CD14-positive monocyte (primary cell): ENCODE measurements around the gene RPL35A. TPM values are rescaled to one million over a fixed set of nuclear protein-coding genes. Genes with fewer than 3 reads are reported as not detected.

Source experiments
- DNase-seq, 3 donors: peaks; one replicate each; pipeline ENCODE4 v3.0.0-alpha.2; 2011 to 2022
- H2AFZ ChIP-seq: 2 replicates; pipeline ENCODE4 v1.6.0; 2012; ENCODE audit warnings: mild to moderate bottlenecking, low read depth, low read length, inconsistent platforms; ENCODE audit not compliant: insufficient read depth, poor library complexity, severe bottlenecking
- H3K27ac ChIP-seq, 2 donors: 1 replicate in 1 of 2; 2 replicates in 1 of 2; pipeline ENCODE4 v1.5.1; 2012 to 2013; ENCODE audit warnings: low read length in 2 of 2, control low read depth in 1 of 2, inconsistent platforms in 1 of 2, low read depth in 1 of 2, mild to moderate bottlenecking in 1 of 2
- H3K27me3 ChIP-seq, 2 donors: one replicate each; pipeline versions ENCODE4 v1.6.0 to v1.6.1; 2011 to 2013; ENCODE audit warnings: low read length in 2 of 2; ENCODE audit not compliant: control insufficient read depth in 2 of 2, insufficient read depth in 2 of 2
- H3K36me3 ChIP-seq, 2 donors: replicated peaks in 1 of 2; 1 replicate in 1 of 2; 2 replicates in 1 of 2; pipeline versions ENCODE4 v1.5.1 to v1.6.1; 2012 to 2013; ENCODE audit warnings: low read length in 2 of 2, control low read depth in 1 of 2, inconsistent platforms in 1 of 2, mild to moderate bottlenecking in 1 of 2; ENCODE audit not compliant: insufficient read depth in 2 of 2, control insufficient read depth in 1 of 2
- H3K4me1 ChIP-seq, 2 donors: 1 replicate in 1 of 2; 2 replicates in 1 of 2; pipeline versions ENCODE4 v1.5.1 to v1.6.1; 2012 to 2013; ENCODE audit warnings: low read length in 2 of 2, control low read depth in 1 of 2, inconsistent platforms in 1 of 2, mild to moderate bottlenecking in 1 of 2, moderate library complexity in 1 of 2; ENCODE audit not compliant: insufficient read depth in 2 of 2, control insufficient read depth in 1 of 2
- H3K4me2 ChIP-seq: replicated peaks from 2 replicates; pipeline ENCODE3; 2012; ENCODE audit warnings: low read length, moderate library complexity, mild to moderate bottlenecking; ENCODE audit not compliant: poor library complexity, severe bottlenecking; ENCODE audit errors: extremely low read depth
- H3K4me3 ChIP-seq, 3 experiments: fragments of 200-600 bp in 1 of 3; sonication (generic) in 1 of 3; replicated peaks in 1 of 3; 1 replicate in 2 of 3; 2 replicates in 1 of 3; pipeline ENCODE4 v1.5.1; 2011 to 2013; ENCODE audit warnings: low read length in 3 of 3, mild to moderate bottlenecking in 3 of 3, control low read depth in 2 of 3, low read depth in 2 of 3, inconsistent platforms in 1 of 3, moderate library complexity in 1 of 3
- H3K79me2 ChIP-seq: 2 replicates; pipeline ENCODE4 v1.6.0; 2012; ENCODE audit warnings: mild to moderate bottlenecking, control low read depth, inconsistent platforms, low read length, moderate library complexity; ENCODE audit not compliant: insufficient read depth
- H3K9ac ChIP-seq: 2 replicates; pipeline ENCODE4 v1.6.0; 2017; ENCODE audit warnings: low read length, mild to moderate bottlenecking; ENCODE audit not compliant: insufficient read depth, poor library complexity, severe bottlenecking
- H3K9me3 ChIP-seq, 2 donors: replicated peaks in 1 of 2; 1 replicate in 1 of 2; 2 replicates in 1 of 2; pipeline versions ENCODE4 v1.5.1 to v1.6.1; 2012 to 2013; ENCODE audit warnings: low read length in 2 of 2, control low read depth in 1 of 2; ENCODE audit not compliant: control insufficient read depth in 1 of 2, insufficient read depth in 1 of 2
- H4K20me1 ChIP-seq: 2 replicates; pipeline ENCODE4 v1.6.0; 2012; ENCODE audit warnings: mild to moderate bottlenecking, low read length, control low read depth, moderate library complexity; ENCODE audit not compliant: insufficient read depth
- H3K27ac Mint-ChIP-seq, 7 donors: one replicate each; pipeline ENCODE4 v1.8.0; 2020; ENCODE audit warnings: mild to moderate bottlenecking in 7 of 7, mixed read lengths in 7 of 7, moderate library complexity in 6 of 7, inconsistent platforms in 2 of 7
- H3K27me3 Mint-ChIP-seq, 3 donors: one replicate each; pipeline ENCODE4 v1.8.0; 2021 to 2022; ENCODE audit warnings: low read depth in 3 of 3, mild to moderate bottlenecking in 3 of 3, mixed read lengths in 3 of 3, moderate library complexity in 3 of 3, inconsistent platforms in 1 of 3
- H3K36me3 Mint-ChIP-seq, 2 donors: one replicate each; pipeline ENCODE4 v1.8.0; 2020; ENCODE audit warnings: mixed read lengths in 2 of 2, inconsistent platforms in 1 of 2, mild to moderate bottlenecking in 1 of 2
- H3K4me1 Mint-ChIP-seq: one replicate; pipeline ENCODE4 v1.8.0; 2020; ENCODE audit warnings: mild to moderate bottlenecking, mixed read lengths
- H3K4me3 Mint-ChIP-seq, 2 donors: one replicate each; pipeline ENCODE4 v1.8.0; 2020; ENCODE audit warnings: mild to moderate bottlenecking in 2 of 2, mixed read lengths in 2 of 2, moderate library complexity in 1 of 2
- H3K9me3 Mint-ChIP-seq, 7 donors: one replicate each; pipeline ENCODE4 v1.8.0; 2020 to 2022; ENCODE audit warnings: mixed read lengths in 7 of 7, mild to moderate bottlenecking in 6 of 7, moderate library complexity in 6 of 7, inconsistent platforms in 2 of 7
- CTCF ChIP-seq: fragments of 200-600 bp; IDR thresholded peaks from one replicate; pipeline ENCODE4 v1.8.0; 2022; ENCODE audit warnings: antibody characterized with exemption, mild to moderate bottlenecking
- WGBS: methylation state at CpG from one replicate; pipeline ENCODE4 v1.1.5; 2013; ENCODE audit warnings: missing lambda C conversion rate; ENCODE audit not compliant: insufficient coverage; 5-methylcytosine and 5-hydroxymethylcytosine counted together
- intact Hi-C, 2 donors: fragments of 100-400 bp; cut with micrococcal nuclease; formaldehyde crosslinking; loops; one replicate each; pipeline versions ENCODE4 v1.15.0 to v1.15.1; 2023
- polyA plus RNA-seq, 3 donors: library from polyadenylated mRNA; depleted of rRNA in 1 of 3; unstranded in 2 of 3; stranded (reverse) in 1 of 3; fragments of 300-500 nt in 2 of 3; fragments of >200 nt in 1 of 3; fragmentation: Illumina TruSeq in 2 of 3; gene quantifications; 1 replicate in 2 of 3; 2 replicates in 1 of 3; pipeline ENCODE4 v1.2.3, GENCODE V29; 2012 to 2021

The RPL35A gene
- polyA plus RNA-seq, 3 donors = 882 to 1,113 (median 975) TPM

- peak overlapping the region in 1 of 7 donors; percentile 19 for H3K27ac Mint-ChIP-seq
- H3K9me3 Mint-ChIP-seq = no peaks in the 10 kb centered on the region
- intact Hi-C loops = no loop called here
- peaks cover 0 to 6% of the 10 kb centered on the region in 2 donors for H3K36me3 ChIP-seq
- no peak overlapping the region for H3K4me3 ChIP-seq
- H3K27ac ChIP-seq = no peak overlapping the region
- no peaks in the 10 kb centered on the region for H4K20me1 ChIP-seq
- no peak for DNase-seq
- TF ChIP-seq CTCF = no peak
- H3K27me3 Mint-ChIP-seq = peaks cover 0 to 4% (median 2%) of the 10 kb centered on the region in 3 donors
- peaks cover 0 to 4% of the 10 kb centered on the region in 2 donors for H3K4me1 ChIP-seq
- H3K4me1 Mint-ChIP-seq = peaks cover 5% of the 10 kb centered on the region
- H3K4me2 ChIP-seq = no peak overlapping the region
- H3K4me3 Mint-ChIP-seq = no peak overlapping the region
- H3K36me3 Mint-ChIP-seq = peaks cover 16 to 20% of the 10 kb centered on the region in 2 donors
- no peaks in the 10 kb centered on the region for H3K27me3 ChIP-seq
- H2AFZ ChIP-seq = no peak overlapping the region
- 100% methylated on average over 2 of the region's 4 CpGs for WGBS
- no peaks in the 10 kb centered on the region for H3K79me2 ChIP-seq
- H3K9me3 ChIP-seq = no peaks in the 10 kb centered on the region
- no peak overlapping the region for H3K9ac ChIP-seq
Measured at GRCh38 chr3:197908957-197909701, 40.9 kb upstream of the RPL35A start.

- Histone ChIP-seq H2AFZ (no peak overlapping the region), H3K27me3 (no peaks in the 10 kb centered on the region), H3K36me3 (peaks cover 0 to 6% of the 10 kb centered on the region in 2 donors), H3K4me2 (no peak overlapping the region), H3K27ac (no peak overlapping the region), H3K9me3 (no peaks in the 10 kb centered on the region), H3K79me2 (no peaks in the 10 kb centered on the region), H3K9ac (no peak overlapping the region), H3K4me1 (no peaks in the 10 kb centered on the region), H4K20me1 (no peaks in the 10 kb centered on the region), H3K4me3 (no peak overlapping the region)
- Mint-ChIP-seq H3K9me3 (no peaks in the 10 kb centered on the region), H3K27me3 (no peaks in the 10 kb centered on the region), H3K4me3 (no peak overlapping the region), H3K27ac (no peak overlapping the region), H3K36me3 (peaks cover 16 to 23% of the 10 kb centered on the region in 2 donors), H3K4me1 (no peaks in the 10 kb centered on the region)
- no peak for DNase-seq
- TF ChIP-seq CTCF = no peak
- intact Hi-C loops = no loop called here
- WGBS = 97% methylated on average over 15 of the region's 33 CpGs
Measured at GRCh38 chr3:197912741-197913476, 37.1 kb upstream of the RPL35A start.
